ENCODE data around the gene PLSCR4.

DNA sequence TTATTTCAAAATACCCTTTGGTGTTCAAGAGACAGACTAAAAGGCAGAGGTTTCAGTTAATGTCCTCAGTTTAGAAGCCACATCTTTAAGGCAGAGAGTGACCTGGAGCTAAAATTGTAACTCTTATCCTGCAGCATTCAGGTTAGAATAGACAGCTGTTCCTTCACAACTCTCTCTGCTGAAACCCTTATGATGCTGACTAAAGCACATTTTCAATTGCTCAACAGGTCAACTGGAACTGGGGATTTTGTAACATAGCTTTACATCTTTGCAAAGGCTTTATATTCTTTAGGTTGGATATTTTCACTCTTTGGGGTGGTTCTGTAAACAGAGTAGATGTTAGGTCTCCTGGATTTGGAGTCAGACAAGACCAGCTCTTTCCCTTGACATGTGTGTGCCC lies 20.3 kb upstream of the PLSCR4 start:
- TF ChIP-seq, protein P1, sequence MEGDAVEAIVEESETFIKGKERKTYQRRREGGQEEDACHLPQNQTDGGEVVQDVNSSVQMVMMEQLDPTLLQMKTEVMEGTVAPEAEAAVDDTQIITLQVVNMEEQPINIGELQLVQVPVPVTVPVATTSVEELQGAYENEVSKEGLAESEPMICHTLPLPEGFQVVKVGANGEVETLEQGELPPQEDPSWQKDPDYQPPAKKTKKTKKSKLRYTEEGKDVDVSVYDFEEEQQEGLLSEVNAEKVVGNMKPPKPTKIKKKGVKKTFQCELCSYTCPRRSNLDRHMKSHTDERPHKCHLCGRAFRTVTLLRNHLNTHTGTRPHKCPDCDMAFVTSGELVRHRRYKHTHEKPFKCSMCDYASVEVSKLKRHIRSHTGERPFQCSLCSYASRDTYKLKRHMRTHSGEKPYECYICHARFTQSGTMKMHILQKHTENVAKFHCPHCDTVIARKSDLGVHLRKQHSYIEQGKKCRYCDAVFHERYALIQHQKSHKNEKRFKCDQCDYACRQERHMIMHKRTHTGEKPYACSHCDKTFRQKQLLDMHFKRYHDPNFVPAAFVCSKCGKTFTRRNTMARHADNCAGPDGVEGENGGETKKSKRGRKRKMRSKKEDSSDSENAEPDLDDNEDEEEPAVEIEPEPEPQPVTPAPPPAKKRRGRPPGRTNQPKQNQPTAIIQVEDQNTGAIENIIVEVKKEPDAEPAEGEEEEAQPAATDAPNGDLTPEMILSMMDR (IDR thresholded peaks at IDR 0.05) = no peak
- no peak for TF ChIP-seq POLR2A (IDR thresholded peaks at IDR 0.05)
